Aorta (tissue), 5 donors: ENCODE measurements around the gene DGUOK. TPM values are rescaled to one million over a fixed set of nuclear protein-coding genes. Genes with fewer than 3 reads are reported as not detected.
A peak's percentile ranks its signal among the peaks of the same experiment; 100 is the strongest.

Experiments
- ATAC-seq: fragments of 200-7000 bp; cut with Tn5 transposase; one replicate; pipeline ENCODE4 v1.9.1; 2022; ENCODE audit warnings: moderate library complexity; ENCODE audit not compliant: low FRiP score
- DNase-seq, 2 donors: peaks; one replicate each; pipeline ENCODE4 v3.0.0-alpha.2; 2020
- H3K27ac ChIP-seq, 2 donors: one replicate each; pipeline ENCODE4 v1.5.1; 2013; ENCODE audit warnings: low read length in 2 of 2, mild to moderate bottlenecking in 2 of 2, moderate library complexity in 2 of 2, control low read depth in 1 of 2, inconsistent platforms in 1 of 2, low read depth in 1 of 2
- H3K27me3 ChIP-seq, 2 donors: one replicate each; pipeline ENCODE4 v1.6.1; 2013; ENCODE audit warnings: control low read depth in 1 of 2, low read length in 1 of 2, mild to moderate bottlenecking in 1 of 2, moderate library complexity in 1 of 2; ENCODE audit not compliant: insufficient read depth in 2 of 2, control insufficient read depth in 1 of 2
- H3K36me3 ChIP-seq, 2 donors: one replicate each; pipeline ENCODE4 v1.6.1; 2013; ENCODE audit warnings: control low read depth in 1 of 2, low read length in 1 of 2, mild to moderate bottlenecking in 1 of 2; ENCODE audit not compliant: insufficient read depth in 2 of 2, control insufficient read depth in 1 of 2
- H3K4me1 ChIP-seq, 2 donors: one replicate each; pipeline ENCODE4 v1.6.1; 2013; ENCODE audit warnings: low read length in 2 of 2, control low read depth in 1 of 2, mild to moderate bottlenecking in 1 of 2, moderate library complexity in 1 of 2; ENCODE audit not compliant: insufficient read depth in 2 of 2, control insufficient read depth in 1 of 2
- H3K4me3 ChIP-seq, 2 donors: one replicate each; pipeline ENCODE4 v1.5.1; 2013; ENCODE audit warnings: low read length in 2 of 2, control low read depth in 1 of 2, mild to moderate bottlenecking in 1 of 2
- H3K9me3 ChIP-seq: one replicate; pipeline ENCODE4 v1.6.1; 2013; ENCODE audit warnings: mild to moderate bottlenecking, low read length; ENCODE audit not compliant: control insufficient read depth
- WGBS, 2 donors: extraction: QIAGEN DNeasy Blood & Tissue Kit; methylation state at CpG; one replicate each; pipeline ENCODE4 v1.1.7; 2013; 5-methylcytosine and 5-hydroxymethylcytosine counted together
- intact Hi-C, 2 donors: fragments of 100-400 bp; cut with DNase I; formaldehyde crosslinking; loops; one replicate each; pipeline versions ENCODE4 v1.14.2 to v1.15.0; 2022
- polyA plus RNA-seq, 2 donors: library from polyadenylated mRNA; stranded (reverse); fragments of 200-250 nt; gene quantifications; one replicate each; pipeline ENCODE4 v1.2.3, GENCODE V29; 2013
- total RNA-seq, 2 donors: library from RNA; stranded (reverse); fragmentation: NEBNext Ultra II Directional; extraction: Animal tissue kit (Norgen Biotek cat#: 25700); gene quantifications; one replicate each; pipeline ENCODE4 v1.2.1, GENCODE V29; 2021
- donor health status: healthy with polysubstance abuse.
- donor health status: Bipolar disorder and iron deficiency.
- donor health status: DM: no; HTN: no; CAD: no.
- donor health status: DM: no; HTN: no; CAD: no.
- donor health status: DM: yes; HTN: yes; CAD: no.

Gene DGUOK
- total and polyA plus RNA-seq, 4 donors, result 47.5 to 86.7 (median 67.7) TPM

GRCh38 chr2:73971722-73972121, 45.0 kb downstream of the DGUOK start:
- Histone ChIP-seq H3K27ac (no peak overlapping the region), H3K9me3 (no peaks in the 10 kb centered on the region), H3K4me3 (no peak overlapping the region), H3K27me3 (no peaks in the 10 kb centered on the region), H3K36me3 (no peaks in the 10 kb centered on the region), H3K4me1 (no peaks in the 10 kb centered on the region)
- 63 to 70% methylated on average over 3 of the region's 3 CpGs for WGBS, 2 donors
- DNase-seq (no peak), ATAC-seq (no peak)
- intact Hi-C loops, result no loop called here

- Histone ChIP-seq H3K36me3 (no peaks in the 10 kb centered on the region), H3K4me1 (no peaks in the 10 kb centered on the region), H3K9me3 (no peaks in the 10 kb centered on the region), H3K4me3 (no peak overlapping the region), H3K27ac (no peak overlapping the region), H3K27me3 (no peaks in the 10 kb centered on the region)
- WGBS, 2 donors, result 74% methylated on average over 3 of the region's 3 CpGs
- ATAC-seq (no peak), DNase-seq (no peak)
- intact Hi-C loops, result no loop called here
Measured at GRCh38 chr2:73972846-73973245, 46.2 kb downstream of the DGUOK start.

GRCh38 chr2:73975731-73976130, 49.1 kb downstream of the DGUOK start:
- intact Hi-C loops, result no loop called here
- H3K27ac ChIP-seq, result no peak overlapping the region
- no peak overlapping the region for H3K4me3 ChIP-seq
- no peak for DNase-seq
- no peak for ATAC-seq
- 94 to 95% methylated on average over 3 of the region's 3 CpGs for WGBS, 2 donors
- no peaks in the 10 kb centered on the region for H3K4me1 ChIP-seq
- H3K9me3 ChIP-seq, result no peaks in the 10 kb centered on the region
- H3K36me3 ChIP-seq, result no peaks in the 10 kb centered on the region
- H3K27me3 ChIP-seq, result no peaks in the 10 kb centered on the region

GRCh38 chr2:73976803-73977202, 50.1 kb downstream of the DGUOK start:
- no peak for ATAC-seq

GRCh38 chr2:73977466-73977865, 50.8 kb downstream of the DGUOK start:
- no peaks in the 10 kb centered on the region for H3K9me3 ChIP-seq
- intact Hi-C loops, result no loop called here
- no peaks in the 10 kb centered on the region for H3K36me3 ChIP-seq
- H3K27me3 ChIP-seq, result no peaks in the 10 kb centered on the region
- H3K4me1 ChIP-seq, result no peaks in the 10 kb centered on the region
- no peak overlapping the region for H3K27ac ChIP-seq
- DNase-seq (no peak), ATAC-seq (no peak)
- no peak overlapping the region for H3K4me3 ChIP-seq
- 99 to 100% methylated on average over 2 of the region's 2 CpGs for WGBS, 2 donors

More at GRCh38 chr2:73976803-73977202, 50.1 kb downstream of the DGUOK start:
- no peaks in the 10 kb centered on the region for H3K4me1 ChIP-seq
- no peak overlapping the region for H3K4me3 ChIP-seq
- H3K27me3 ChIP-seq, result no peaks in the 10 kb centered on the region
- no peaks in the 10 kb centered on the region for H3K9me3 ChIP-seq
- no peaks in the 10 kb centered on the region for H3K36me3 ChIP-seq
- WGBS, 2 donors, result 96 to 100% methylated on average over 1 of the region's 1 CpG
- no peak overlapping the region for H3K27ac ChIP-seq
- intact Hi-C loops, result no loop called here
- DNase-seq, result no peak

- no peaks in the 10 kb centered on the region for H3K9me3 ChIP-seq
- no peak for DNase-seq
- H3K4me3 ChIP-seq, result no peak overlapping the region
- no peak overlapping the region for H3K27ac ChIP-seq
- 81 to 85% methylated on average over 5 of the region's 5 CpGs for WGBS, 2 donors
- H3K4me1 ChIP-seq, result no peaks in the 10 kb centered on the region
- no peaks in the 10 kb centered on the region for H3K27me3 ChIP-seq
- intact Hi-C loops, result no loop called here
- no peaks in the 10 kb centered on the region for H3K36me3 ChIP-seq
- no peak for ATAC-seq
Measured at GRCh38 chr2:73979021-73979420, 52.3 kb downstream of the DGUOK start.

GRCh38 chr2:73979686-73980085, 53.0 kb downstream of the DGUOK start:
- Histone ChIP-seq H3K27me3 (no peaks in the 10 kb centered on the region), H3K4me1 (no peaks in the 10 kb centered on the region), H3K27ac (no peak overlapping the region), H3K4me3 (no peak overlapping the region), H3K36me3 (no peaks in the 10 kb centered on the region), H3K9me3 (no peaks in the 10 kb centered on the region)
- WGBS, 2 donors, result 69 to 77% methylated on average over 3 of the region's 3 CpGs
- ATAC-seq, result no peak
- DNase-seq, result no peak
- intact Hi-C loops, result no loop called here

- ATAC-seq, result no peak
- no peaks in the 10 kb centered on the region for H3K27me3 ChIP-seq
- no peak overlapping the region for H3K27ac ChIP-seq
- H3K4me3 ChIP-seq, result no peak overlapping the region
- H3K36me3 ChIP-seq, result no peaks in the 10 kb centered on the region
- no peaks in the 10 kb centered on the region for H3K9me3 ChIP-seq
- WGBS, 2 donors, result 77 to 78% methylated on average over 2 of the region's 2 CpGs
- H3K4me1 ChIP-seq, result no peaks in the 10 kb centered on the region
- DNase-seq, result no peak
- intact Hi-C loops, result no loop called here
Measured at GRCh38 chr2:73980566-73980965, 53.9 kb downstream of the DGUOK start.

GRCh38 chr2:73981081-73982001, 54.7 kb downstream of the DGUOK start:
- Histone ChIP-seq H3K27ac (no peak overlapping the region), H3K4me1 (no peaks in the 10 kb centered on the region), H3K27me3 (no peaks in the 10 kb centered on the region), H3K36me3 (no peaks in the 10 kb centered on the region), H3K9me3 (no peaks in the 10 kb centered on the region), H3K4me3 (peak overlapping the region in 1 of 2 donors; percentile 14)
- DNase-seq (peak; percentile 66 to 84), ATAC-seq (peak; percentile 1)
- 8 to 9% methylated on average over 31 of the region's 31 CpGs for WGBS, 2 donors
- intact Hi-C loops, result no loop called here
